ENCODE data around the gene SYNGAP1.
"Not testable (repeated sequence)": the region's sequence is repeated elsewhere in the genome, so short reads cannot be mapped to it uniquely, and the experiment has no call there.

Gene SYNGAP1

DNA sequence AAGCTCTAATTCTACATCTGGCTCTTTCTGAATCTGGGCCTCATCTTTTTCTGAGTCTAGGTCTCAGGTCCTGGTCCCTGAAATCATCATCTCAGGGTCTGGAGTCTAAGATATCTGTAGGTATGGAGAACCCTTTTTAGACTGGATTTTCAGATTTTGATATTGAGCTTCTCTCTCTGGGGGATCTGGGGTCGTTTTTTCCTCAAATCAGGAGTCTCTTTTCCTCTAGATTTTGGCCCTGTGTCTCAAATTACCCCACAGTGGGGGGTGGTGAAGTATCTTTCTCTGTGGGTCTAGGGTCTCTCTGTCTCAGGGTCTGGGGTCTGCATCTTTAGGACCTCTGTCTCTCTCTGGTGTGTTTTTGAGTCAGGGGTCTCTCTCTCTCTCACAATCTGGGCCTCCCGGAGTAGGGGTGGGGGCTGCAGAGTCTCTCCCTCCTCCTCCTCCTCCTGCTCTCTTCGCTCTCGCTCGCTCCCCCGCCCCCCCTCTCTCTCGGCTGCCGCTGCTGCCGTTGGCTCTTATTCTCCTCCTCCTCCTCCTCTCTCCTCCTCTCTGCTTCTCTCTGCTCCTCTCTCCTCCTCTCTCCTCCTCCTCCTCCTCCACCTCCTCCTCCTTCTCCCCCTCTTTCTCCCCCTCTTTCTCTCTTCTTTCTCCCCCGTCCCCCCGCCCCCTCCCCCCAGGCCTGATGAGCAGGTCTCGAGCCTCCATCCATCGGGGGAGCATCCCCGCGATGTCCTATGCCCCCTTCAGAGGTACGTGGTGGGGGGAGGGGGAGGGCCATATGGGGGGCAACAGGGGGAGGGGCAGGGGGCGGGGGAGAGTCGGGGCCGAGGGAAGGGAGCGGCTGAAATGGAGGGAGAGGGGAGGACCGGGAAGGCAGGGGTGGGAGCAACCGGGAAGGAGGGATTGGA, at the start of gene SYNGAP1:
Gene SYNGAP1 (plus strand): TSS at position 486 of the 911 bp plus-strand sequence. CDS start 200 bp downstream, at position 686.
- in situ Hi-C loops (cut with MboI; ENCODE audit: low sequenced_read_pairs) = no loop called here

DNA sequence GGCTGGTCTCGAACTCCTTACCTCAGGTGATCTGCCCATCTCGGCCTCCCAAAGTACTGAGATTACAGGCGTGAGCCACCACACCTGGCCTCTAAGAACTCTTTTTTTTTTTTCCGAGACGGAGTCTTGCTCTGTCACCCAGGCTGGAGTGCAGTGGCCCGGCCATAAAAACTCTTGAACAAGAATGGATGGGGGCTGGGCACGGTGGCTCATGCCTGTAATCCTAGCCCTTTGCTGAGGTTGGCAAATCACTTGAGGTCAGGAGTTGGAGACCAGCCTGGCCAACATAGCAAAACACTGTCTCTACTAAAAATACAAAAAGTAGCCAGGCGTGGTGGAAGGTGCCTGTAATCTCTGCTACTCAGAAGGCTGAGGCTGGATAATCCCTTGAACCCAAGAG, 48.0 kb upstream of the SYNGAP1 start:
- in situ Hi-C loops (cut with MboI; ENCODE audit: low sequenced_read_pairs) = not testable (repeated sequence)

GRCh38 chr6:33372526-33373123, 47.2 kb upstream of the SYNGAP1 start:
- in situ Hi-C loops (cut with MboI; ENCODE audit: low sequenced_read_pairs) = no loop called here

DNA sequence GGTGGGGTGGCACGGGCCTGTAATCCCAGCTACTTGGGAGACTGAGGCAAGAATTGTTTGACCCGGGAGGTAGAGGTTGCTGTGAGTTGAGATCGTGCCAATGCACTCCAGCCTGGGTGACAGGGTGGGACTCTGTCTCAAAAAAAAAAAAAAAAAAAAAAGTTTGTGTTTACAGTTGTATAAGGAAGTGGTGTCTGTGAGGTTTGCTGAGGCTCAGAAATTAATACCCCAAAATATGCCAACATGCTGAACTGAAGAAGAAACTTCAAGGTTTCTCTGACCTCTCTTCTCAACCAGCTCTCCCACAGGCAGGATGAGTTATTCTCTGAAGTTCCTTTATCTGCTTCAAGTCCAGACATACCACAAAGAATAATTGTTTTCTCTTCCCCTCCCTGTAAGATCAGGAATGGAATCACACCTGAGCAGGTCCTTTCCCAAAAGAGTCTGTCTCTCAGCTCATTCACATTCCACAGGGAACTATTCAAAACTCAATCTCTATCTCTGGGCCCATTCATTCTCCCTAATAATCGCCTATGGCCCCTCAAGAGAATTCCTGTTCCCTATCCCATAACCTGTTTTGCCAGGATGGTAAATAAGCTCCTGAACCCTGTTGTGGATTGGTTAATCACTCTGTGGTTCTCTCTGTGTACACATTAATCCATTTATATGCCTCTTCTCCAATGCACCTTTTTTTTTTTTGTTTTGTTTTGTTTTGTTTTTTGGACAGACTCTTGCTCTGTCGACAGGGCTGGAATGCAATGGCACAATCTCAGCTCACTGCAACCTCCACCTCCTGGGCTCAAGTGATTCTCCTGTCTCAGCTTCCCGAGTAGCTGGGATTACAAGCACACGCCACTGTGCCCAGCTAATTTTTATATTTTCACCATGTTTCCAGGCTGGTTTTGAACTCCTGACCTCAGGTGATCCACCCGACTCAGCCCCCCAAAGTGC, 45.6 kb upstream of the SYNGAP1 start:
- in situ Hi-C loops (cut with MboI; ENCODE audit: low sequenced_read_pairs) = no loop called here

DNA sequence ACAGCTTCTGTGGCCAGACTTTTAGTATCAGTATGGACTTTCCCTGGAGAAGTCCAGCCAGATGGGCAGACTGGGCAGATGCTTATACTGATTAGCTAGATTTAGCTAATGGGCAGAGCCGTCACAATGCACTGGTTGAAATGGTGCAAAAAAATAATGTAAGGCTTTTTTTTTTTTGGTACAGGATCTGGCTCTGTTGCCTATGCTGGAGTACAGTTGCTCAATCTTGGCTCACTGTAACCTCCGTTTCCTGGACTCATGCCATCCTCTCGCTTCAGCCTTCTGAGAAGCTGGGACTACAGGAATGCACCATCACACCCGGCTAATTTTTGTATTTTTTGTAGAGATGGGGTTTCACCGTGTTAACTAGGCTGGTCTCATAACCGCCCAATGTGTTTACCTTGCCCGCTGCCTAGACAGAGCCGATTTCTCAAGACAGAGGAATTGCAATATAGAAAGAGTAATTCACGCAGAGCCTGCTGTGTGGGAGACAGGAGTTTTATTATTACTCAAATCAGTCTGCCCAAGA, 44.7 kb upstream of the SYNGAP1 start:
- in situ Hi-C loops (cut with MboI; ENCODE audit: low sequenced_read_pairs) = no loop called here

DNA sequence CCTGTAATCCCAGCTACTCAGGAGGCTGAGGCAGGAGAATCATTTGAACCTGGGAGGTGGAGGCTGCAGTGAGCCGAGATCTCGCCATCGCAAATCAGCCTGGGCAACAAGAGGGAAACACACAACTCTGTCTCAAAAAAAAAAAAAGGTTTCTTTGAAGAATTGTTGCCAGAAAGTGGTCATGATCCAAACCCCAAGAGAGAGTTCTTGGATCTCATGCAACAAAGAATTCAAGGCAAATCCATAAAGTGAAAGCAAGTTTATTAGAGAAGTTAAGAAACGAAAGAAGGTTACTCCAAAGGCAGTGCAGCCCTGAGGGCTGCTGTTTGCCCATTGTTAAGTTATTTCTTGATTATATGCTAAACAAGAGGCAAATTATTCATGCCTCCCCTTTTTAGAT, 42.7 kb upstream of the SYNGAP1 start:
- in situ Hi-C loops (cut with MboI; ENCODE audit: low sequenced_read_pairs) = no loop called here

DNA sequence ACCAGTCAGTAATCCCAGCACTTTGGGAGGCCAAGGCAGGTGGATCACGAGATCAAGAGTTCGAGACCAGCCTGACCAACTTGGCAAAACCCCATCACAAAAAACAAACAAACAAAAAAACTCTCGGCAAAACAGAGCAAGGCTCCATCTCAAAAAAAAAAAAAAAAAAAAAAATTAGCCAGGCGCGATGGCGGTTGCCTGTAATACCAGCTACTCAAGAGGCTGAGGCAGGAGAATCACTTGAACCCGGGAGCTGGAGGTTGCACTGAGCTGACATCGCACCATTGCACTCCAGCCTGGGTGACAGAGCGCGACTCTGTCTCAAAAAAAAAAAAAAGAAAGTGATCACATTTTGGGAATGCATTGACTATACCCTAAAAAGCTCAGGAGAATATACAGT, 40.7 kb upstream of the SYNGAP1 start:
- in situ Hi-C loops (cut with MboI; ENCODE audit: low sequenced_read_pairs) = not testable (repeated sequence)

DNA sequence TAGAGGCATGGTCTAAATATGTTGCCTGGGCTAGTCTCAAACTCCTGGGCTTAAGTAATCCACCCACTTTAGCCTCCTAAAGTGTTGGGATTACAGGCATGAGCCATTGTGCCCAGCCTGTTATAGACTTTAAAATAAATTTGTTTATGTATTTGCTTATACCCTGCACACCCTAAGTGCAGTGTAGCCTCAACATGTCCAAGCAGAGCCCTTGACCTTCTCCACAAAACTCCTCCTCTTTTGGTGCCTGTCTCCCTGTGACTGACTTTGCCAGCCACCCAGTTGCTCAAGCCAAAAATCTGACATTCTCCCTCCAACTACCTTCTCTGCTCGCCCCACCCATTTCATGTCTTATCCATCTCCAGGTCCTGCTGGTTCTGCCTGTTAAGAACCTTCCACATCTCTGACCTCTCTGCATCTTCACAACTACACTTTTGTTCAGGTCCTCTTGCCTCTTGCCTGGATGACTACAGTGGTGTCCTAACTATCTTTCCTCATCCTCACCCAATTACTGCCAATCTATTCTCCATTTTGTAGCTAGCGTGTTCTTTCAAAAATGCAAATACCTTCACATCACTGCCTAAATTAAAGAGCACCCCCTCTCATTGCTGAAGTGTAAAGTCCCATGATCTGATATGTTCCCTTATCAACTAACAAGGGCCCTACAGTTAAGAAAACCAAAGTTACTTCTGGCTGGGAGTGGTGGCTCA, 39.4 kb upstream of the SYNGAP1 start:
- in situ Hi-C loops (cut with MboI; ENCODE audit: low sequenced_read_pairs) = no loop called here

- in situ Hi-C loops (cut with MboI; ENCODE audit: low sequenced_read_pairs) = no loop called here
Measured at GRCh38 chr6:33383427-33384185, 36.3 kb upstream of the SYNGAP1 start.

DNA sequence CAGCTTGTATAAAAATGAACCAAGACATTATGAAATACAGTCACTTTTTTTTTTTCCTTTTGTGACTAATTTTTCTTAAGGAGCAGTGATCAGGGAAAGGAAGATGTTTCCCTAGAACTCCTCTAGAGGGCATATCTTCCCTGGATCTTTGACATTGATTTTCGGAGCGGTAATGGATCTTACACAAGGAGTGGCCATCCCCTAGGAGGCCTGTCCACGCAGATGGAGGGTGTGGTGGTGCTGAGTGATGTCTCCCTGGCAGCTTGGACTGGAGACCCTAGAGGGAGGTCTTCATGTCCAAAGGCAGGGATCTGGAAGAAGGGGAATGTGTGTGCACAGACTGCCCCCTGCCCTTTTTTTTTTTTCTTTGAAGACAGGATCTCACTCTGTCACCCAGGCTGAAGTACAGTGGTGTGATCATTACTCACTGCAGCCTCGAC, 35.3 kb upstream of the SYNGAP1 start:
- in situ Hi-C loops (cut with MboI; ENCODE audit: low sequenced_read_pairs) = no loop called here

- in situ Hi-C loops (cut with MboI; ENCODE audit: low sequenced_read_pairs) = no loop called here
Measured at GRCh38 chr6:33390173-33390572, 29.7 kb upstream of the SYNGAP1 start.

GRCh38 chr6:33390767-33391277, 29.0 kb upstream of the SYNGAP1 start:
- in situ Hi-C loops (cut with MboI; ENCODE audit: low sequenced_read_pairs) = no loop called here

DNA sequence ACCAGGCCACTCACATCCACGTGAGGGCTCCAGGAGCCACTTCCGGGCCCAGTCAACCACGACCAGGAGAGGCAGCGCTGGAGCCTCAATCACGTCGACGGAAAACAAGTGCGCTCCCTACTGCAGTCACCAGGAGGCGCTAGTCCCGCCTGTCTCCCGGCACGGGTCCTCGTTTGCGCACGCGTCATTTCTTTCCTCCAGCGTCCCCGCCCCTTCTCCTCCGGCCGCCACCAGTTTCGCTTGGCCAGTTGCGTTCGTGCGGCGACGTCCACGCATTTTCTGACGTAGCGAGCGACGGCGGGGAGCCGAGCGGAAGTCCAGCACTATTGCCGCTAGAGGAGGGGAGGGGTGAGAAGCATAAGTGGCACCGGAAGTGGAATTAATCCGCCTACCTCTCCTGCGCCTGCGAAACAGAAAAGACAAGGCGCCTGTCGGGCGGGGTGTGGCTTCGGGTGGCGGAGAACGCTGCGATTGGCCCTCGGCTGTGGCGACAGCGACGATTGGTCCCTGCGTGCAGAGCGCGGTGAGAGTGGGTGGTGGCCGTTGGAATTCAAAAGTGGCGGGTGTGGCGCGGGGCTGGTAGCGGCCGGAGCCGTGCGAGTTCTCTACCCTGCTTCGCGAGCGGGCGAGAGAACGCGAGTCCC, 28.5 kb upstream of the SYNGAP1 start, which contains the start of gene KIFC1:
Gene KIFC1 (plus strand): TSS at position 546 of the 644 bp plus-strand sequence. CDS start 163 bp downstream, outside the sequence.
- in situ Hi-C loops (cut with MboI; ENCODE audit: low sequenced_read_pairs) = no loop called here

- in situ Hi-C loops (cut with MboI; ENCODE audit: low sequenced_read_pairs) = no loop called here
Measured at GRCh38 chr6:33391922-33392594, 27.8 kb upstream of the SYNGAP1 start.

DNA sequence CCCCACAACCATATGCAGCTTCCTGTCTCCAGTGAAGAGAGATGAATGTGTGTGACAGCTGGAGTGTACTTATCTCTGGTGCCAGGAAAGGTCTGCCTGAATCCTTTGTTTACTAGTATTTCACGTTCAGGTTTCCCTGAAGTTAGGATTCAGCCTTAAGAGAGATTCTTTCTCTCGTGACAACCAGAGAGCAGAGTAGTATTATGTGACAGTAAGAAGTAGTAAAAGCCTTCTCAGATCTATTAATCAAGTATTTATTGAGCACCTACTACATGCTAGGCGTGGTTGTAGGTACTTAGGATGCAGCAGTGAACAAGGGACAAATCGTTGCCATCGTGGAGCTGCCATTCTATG, 27.3 kb upstream of the SYNGAP1 start:
- in situ Hi-C loops (cut with MboI; ENCODE audit: low sequenced_read_pairs) = no loop called here

DNA sequence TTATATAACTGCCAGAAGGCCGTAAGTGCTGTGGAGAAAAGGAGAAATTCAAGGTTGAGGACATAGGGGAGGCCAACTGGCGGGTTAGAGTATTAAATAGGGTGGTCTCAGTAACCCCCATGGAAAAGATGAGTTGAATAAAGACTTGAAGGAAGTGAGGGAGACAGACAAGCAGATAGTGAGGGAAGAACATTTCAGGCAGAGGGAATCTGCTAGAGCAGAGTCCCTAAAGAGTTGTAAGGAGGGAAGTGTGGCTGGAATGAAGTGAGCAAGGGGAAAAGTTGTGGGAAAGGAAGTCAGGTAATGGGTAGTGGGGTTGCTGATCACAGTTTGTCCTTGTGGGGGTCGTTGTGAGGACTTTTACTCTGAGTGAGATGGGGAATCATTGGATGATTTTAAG, 26.9 kb upstream of the SYNGAP1 start:
- in situ Hi-C loops (cut with MboI; ENCODE audit: low sequenced_read_pairs) = no loop called here

- in situ Hi-C loops (cut with MboI; ENCODE audit: low sequenced_read_pairs) = no loop called here
Measured at GRCh38 chr6:33397541-33397940, 22.3 kb upstream of the SYNGAP1 start.

- in situ Hi-C loops (cut with MboI; ENCODE audit: low sequenced_read_pairs) = not testable (repeated sequence)
Measured at GRCh38 chr6:33398601-33399000, 21.3 kb upstream of the SYNGAP1 start.

Measured in HL-60/S4 (cell line).